OCI-LY1 (cell line): ENCODE results near the gene ZSWIM4.

ENCODE experiments used
- H2AFZ ChIP-seq: fragments of 200-600 bp; sonication (generic), shearing (Covaris generic); 2 replicates; pipeline ENCODE4 v1.6.0; 2014; ENCODE audit warnings: antibody characterized with exemption, mild to moderate bottlenecking, low read length
- H3F3A ChIP-seq: fragments of 200-600 bp; sonication (generic), shearing (Covaris generic); 2 replicates; pipeline ENCODE4 v1.6.0; 2014; ENCODE audit warnings: mild to moderate bottlenecking, antibody characterized with exemption, low read length, moderate library complexity; ENCODE audit not compliant: insufficient read depth
- H3K27ac ChIP-seq: fragments of 200-600 bp; sonication (generic); 2 replicates; pipeline ENCODE4 v1.5.1; 2014; ENCODE audit warnings: low read length, mixed run types, mild to moderate bottlenecking, low read depth; ENCODE audit not compliant: poor library complexity, severe bottlenecking
- H3K27me3 ChIP-seq: fragments of 200-600 bp; sonication (generic); 2 replicates; pipeline ENCODE4 v1.6.0; 2014; ENCODE audit warnings: antibody characterized with exemption, mild to moderate bottlenecking, low read length, moderate library complexity; ENCODE audit not compliant: insufficient read depth
- H3K36me3 ChIP-seq: fragments of 200-600 bp; sonication (generic); 2 replicates; pipeline ENCODE4 v1.6.1; 2014; ENCODE audit warnings: mild to moderate bottlenecking, antibody characterized with exemption, low read length, moderate library complexity, mixed read lengths; ENCODE audit not compliant: insufficient read depth
- H3K4me1 ChIP-seq: fragments of 200-600 bp; sonication (generic); 2 replicates; pipeline ENCODE4 v1.5.1; 2014; ENCODE audit warnings: mild to moderate bottlenecking, low read length, moderate library complexity; ENCODE audit not compliant: insufficient read depth, severe bottlenecking
- H3K4me2 ChIP-seq: fragments of 200-600 bp; sonication (generic), shearing (Covaris generic); 2 replicates; pipeline ENCODE4 v1.6.1; 2014; ENCODE audit warnings: low read length
- H3K4me3 ChIP-seq: fragments of 200-600 bp; sonication (generic); 2 replicates; pipeline ENCODE4 v1.5.1; 2014; ENCODE audit warnings: low read length, low read depth, mild to moderate bottlenecking, mixed read lengths; ENCODE audit not compliant: poor library complexity, severe bottlenecking
- H3K79me2 ChIP-seq: fragments of 200-600 bp; shearing (Covaris generic); 2 replicates; pipeline ENCODE4 v1.6.1; 2016; ENCODE audit warnings: mixed run types, low read length, mixed read lengths; ENCODE audit not compliant: insufficient read depth
- H3K9ac ChIP-seq: fragments of 200-600 bp; sonication (generic), shearing (Covaris generic); 2 replicates; pipeline ENCODE4 v1.6.1; 2014; ENCODE audit warnings: mild to moderate bottlenecking, low read length, mixed read lengths
- H3K9me2 ChIP-seq: fragments of 200-600 bp; sonication (generic), shearing (Covaris generic); 2 replicates; pipeline ENCODE4 v1.6.1; 2014; ENCODE audit warnings: low read depth, mild to moderate bottlenecking, low read length, mixed read lengths
- H3K9me3 ChIP-seq: fragments of 200-600 bp; shearing (Covaris generic); 2 replicates; pipeline ENCODE4 v1.6.1; 2014; ENCODE audit warnings: low read length, mixed read lengths
- H4K20me1 ChIP-seq: fragments of 200-600 bp; sonication (generic), shearing (Covaris generic); 2 replicates; pipeline ENCODE4 v1.6.0; 2016; ENCODE audit warnings: mild to moderate bottlenecking, low read length; ENCODE audit not compliant: insufficient read depth
- EZH2 ChIP-seq: fragments of 200-600 bp; sonication (generic), shearing (Covaris generic); IDR thresholded peaks from 2 replicates; pipeline ENCODE4 v1.8.0; 2017; ENCODE audit warnings: borderline replicate concordance, mixed run types, mild to moderate bottlenecking, antibody characterized with exemption, low read length, moderate library complexity, mixed read lengths
- TF ChIP-seq, protein P1 (sequence below): fragments of 200-600 bp; sonication (generic), shearing (Covaris generic); IDR thresholded peaks from 2 replicates; pipeline ENCODE4 v1.5.1; 2017; ENCODE audit warnings: mild to moderate bottlenecking, antibody characterized with exemption, low read length, moderate library complexity, mixed read lengths

Gene ZSWIM4

DNA sequence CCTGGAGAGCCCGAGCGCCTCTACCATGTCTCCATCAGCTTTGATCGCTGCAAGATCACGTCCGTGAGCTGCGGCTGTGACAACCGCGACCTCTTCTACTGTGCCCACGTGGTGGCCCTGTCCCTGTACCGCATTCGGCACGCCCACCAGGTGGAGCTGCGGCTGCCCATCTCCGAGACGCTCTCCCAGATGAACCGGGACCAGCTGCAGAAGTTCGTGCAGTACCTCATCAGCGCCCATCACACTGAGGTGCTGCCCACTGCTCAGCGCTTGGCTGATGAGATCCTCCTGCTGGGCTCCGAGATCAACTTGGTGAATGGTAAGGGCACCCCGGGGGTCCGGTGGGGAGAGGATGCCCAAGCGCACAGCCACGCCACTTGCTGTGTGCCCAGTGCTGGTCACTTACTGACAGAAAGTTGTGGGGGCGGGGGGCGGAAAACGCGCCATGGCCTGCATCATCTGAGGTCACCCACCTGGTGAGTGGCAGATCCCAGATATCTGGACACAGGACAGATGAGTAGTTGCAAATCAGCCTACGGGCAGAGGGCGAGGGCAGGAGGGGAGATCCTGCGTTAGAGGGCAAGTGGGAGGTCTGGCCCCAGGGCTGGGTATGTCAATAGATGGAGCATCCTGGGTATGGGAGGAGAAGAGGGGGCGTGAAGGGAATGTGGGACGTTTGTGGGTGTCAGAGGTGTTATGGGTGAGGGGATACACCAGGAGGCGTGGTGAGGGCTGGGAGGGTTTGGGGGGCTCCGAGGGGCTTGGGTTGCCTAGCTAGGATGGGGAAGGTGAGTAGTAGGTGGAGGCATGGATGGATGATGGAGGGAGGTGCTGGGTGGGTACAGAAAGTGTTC, 9.8 kb downstream of the ZSWIM4 start:
- H3K4me2 ChIP-seq: no peak overlapping the region
- peaks cover 3% of the 10 kb centered on the region; the same call in 1 of the 2 replicates for H3K27me3 ChIP-seq
- H4K20me1 ChIP-seq: no peaks in the 10 kb centered on the region
- H3F3A ChIP-seq: no peaks in the 10 kb centered on the region
- no peak overlapping the region for H2AFZ ChIP-seq
- no peaks in the 10 kb centered on the region for H3K79me2 ChIP-seq
- H3K4me3 ChIP-seq: no peak overlapping the region
- H3K9ac ChIP-seq: no peak overlapping the region
- no peak for TF ChIP-seq EZH2
- TF ChIP-seq, protein P1, sequence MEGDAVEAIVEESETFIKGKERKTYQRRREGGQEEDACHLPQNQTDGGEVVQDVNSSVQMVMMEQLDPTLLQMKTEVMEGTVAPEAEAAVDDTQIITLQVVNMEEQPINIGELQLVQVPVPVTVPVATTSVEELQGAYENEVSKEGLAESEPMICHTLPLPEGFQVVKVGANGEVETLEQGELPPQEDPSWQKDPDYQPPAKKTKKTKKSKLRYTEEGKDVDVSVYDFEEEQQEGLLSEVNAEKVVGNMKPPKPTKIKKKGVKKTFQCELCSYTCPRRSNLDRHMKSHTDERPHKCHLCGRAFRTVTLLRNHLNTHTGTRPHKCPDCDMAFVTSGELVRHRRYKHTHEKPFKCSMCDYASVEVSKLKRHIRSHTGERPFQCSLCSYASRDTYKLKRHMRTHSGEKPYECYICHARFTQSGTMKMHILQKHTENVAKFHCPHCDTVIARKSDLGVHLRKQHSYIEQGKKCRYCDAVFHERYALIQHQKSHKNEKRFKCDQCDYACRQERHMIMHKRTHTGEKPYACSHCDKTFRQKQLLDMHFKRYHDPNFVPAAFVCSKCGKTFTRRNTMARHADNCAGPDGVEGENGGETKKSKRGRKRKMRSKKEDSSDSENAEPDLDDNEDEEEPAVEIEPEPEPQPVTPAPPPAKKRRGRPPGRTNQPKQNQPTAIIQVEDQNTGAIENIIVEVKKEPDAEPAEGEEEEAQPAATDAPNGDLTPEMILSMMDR: peak; percentile 45; the same call in 1 of the 2 replicates
- H3K4me1 ChIP-seq: no peaks in the 10 kb centered on the region
- no peaks in the 10 kb centered on the region for H3K36me3 ChIP-seq
- no peaks in the 10 kb centered on the region for H3K9me2 ChIP-seq
- no peaks in the 10 kb centered on the region for H3K9me3 ChIP-seq
- H3K27ac ChIP-seq: no peak overlapping the region

DNA sequence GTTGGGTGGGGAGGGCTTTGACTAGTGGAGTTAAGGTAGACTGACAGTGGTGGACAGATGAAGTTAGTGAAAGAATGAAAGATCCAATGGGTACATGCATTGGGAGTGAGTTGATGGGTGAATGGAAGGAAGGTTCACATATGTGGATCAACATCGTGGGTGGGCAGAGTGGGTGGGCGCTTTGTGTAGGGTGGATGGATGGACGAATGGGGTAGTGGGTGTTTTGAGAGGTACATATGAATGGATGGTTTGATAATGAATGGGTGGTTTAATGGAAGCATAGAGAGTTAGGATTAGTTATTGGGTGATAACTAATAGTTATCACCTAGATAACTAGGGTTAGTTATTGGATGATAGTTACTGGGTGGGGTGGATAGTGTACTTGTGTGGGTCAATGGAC, 11.5 kb downstream of the ZSWIM4 start:
- no peak overlapping the region for H3K4me2 ChIP-seq
- no peaks in the 10 kb centered on the region for H3F3A ChIP-seq
- no peak overlapping the region for H2AFZ ChIP-seq
- H3K4me3 ChIP-seq: no peak overlapping the region
- no peaks in the 10 kb centered on the region for H4K20me1 ChIP-seq
- H3K36me3 ChIP-seq: no peaks in the 10 kb centered on the region
- no peaks in the 10 kb centered on the region for H3K79me2 ChIP-seq
- no peak overlapping the region for H3K9ac ChIP-seq
- TF ChIP-seq EZH2: no peak
- H3K9me2 ChIP-seq: no peaks in the 10 kb centered on the region
- H3K9me3 ChIP-seq: no peaks in the 10 kb centered on the region
- no peaks in the 10 kb centered on the region for H3K4me1 ChIP-seq
- H3K27me3 ChIP-seq: peaks cover 3% of the 10 kb centered on the region; the same call in 1 of the 2 replicates
- H3K27ac ChIP-seq: no peak overlapping the region

DNA sequence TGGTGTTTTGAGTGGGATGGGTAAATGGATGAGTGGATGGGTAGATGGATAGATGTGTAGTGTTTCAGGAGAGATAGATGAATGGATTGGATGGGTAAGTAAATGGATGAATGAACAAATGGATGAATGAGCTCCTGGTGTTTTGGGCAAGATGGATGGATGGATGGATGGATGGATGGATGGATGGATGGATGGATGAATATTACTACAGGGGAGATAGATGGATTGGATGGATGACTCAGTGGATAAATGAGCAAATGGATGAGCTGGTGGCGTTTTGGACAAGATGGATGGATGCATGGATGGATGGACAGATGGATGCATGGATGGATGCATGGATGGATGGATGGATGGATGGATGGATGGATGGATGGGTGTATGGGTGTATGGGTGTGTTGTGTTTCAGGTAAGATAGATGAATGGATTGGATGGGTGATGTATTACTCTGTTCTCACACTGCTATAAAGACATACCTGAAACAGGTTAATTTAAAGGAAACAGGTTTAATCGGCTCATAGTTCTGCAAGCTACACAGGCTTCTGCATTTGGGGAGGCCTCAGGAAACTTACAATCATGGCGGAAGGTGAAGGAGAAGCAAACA, 12.3 kb downstream of the ZSWIM4 start:
- H3K4me3 ChIP-seq: no peak overlapping the region
- H3K36me3 ChIP-seq: no peaks in the 10 kb centered on the region
- H3K79me2 ChIP-seq: no peaks in the 10 kb centered on the region
- no peak overlapping the region for H3K9ac ChIP-seq
- H3F3A ChIP-seq: no peaks in the 10 kb centered on the region
- H2AFZ ChIP-seq: no peak overlapping the region
- H3K9me3 ChIP-seq: no peaks in the 10 kb centered on the region
- no peaks in the 10 kb centered on the region for H4K20me1 ChIP-seq
- H3K4me2 ChIP-seq: no peak overlapping the region
- TF ChIP-seq, protein P1: no peak
- TF ChIP-seq EZH2: no peak
- no peaks in the 10 kb centered on the region for H3K4me1 ChIP-seq
- no peaks in the 10 kb centered on the region for H3K9me2 ChIP-seq
- H3K27me3 ChIP-seq: peaks cover 3% of the 10 kb centered on the region; the same call in 1 of the 2 replicates
- no peak overlapping the region for H3K27ac ChIP-seq
